Nephron (organoid): ENCODE measurements around the gene NEURL4.
A peak's percentile ranks its signal among the peaks of the same experiment; 100 is the strongest.

ENCODE experiments used
- H3K27ac Mint-ChIP-seq, 3 experiments: 2 replicates each; pipeline ENCODE4 v1.8.0; 2020; ENCODE audit warnings: mixed read lengths in 3 of 3, mild to moderate bottlenecking in 2 of 3, moderate library complexity in 1 of 3
- H3K27me3 Mint-ChIP-seq: 2 replicates; pipeline ENCODE4 v1.8.0; 2021; ENCODE audit warnings: low read depth, mild to moderate bottlenecking, moderate library complexity, mixed read lengths
- H3K36me3 Mint-ChIP-seq: 2 replicates; pipeline ENCODE4 v1.8.0; 2020; ENCODE audit warnings: low read depth, mixed read lengths
- H3K4me1 Mint-ChIP-seq: 2 replicates; pipeline ENCODE4 v1.8.0; 2020; ENCODE audit warnings: mixed read lengths
- H3K4me3 Mint-ChIP-seq, 3 experiments: 2 replicates each; pipeline ENCODE4 v1.8.0; 2020; ENCODE audit warnings: mild to moderate bottlenecking in 3 of 3, mixed read lengths in 3 of 3, moderate library complexity in 2 of 3
- H3K9me3 Mint-ChIP-seq: 2 replicates; pipeline ENCODE4 v1.8.0; 2020; ENCODE audit warnings: mixed read lengths
- CTCF ChIP-seq, 3 experiments: fragments of 200-600 bp; sonication (generic); IDR thresholded peaks; one replicate each; pipeline ENCODE4 v1.5.0; 2021; ENCODE audit warnings: antibody characterized with exemption in 3 of 3; ENCODE audit not compliant: unreplicated experiment in 3 of 3

Gene NEURL4

GRCh38 chr17:7281953-7282751, 47.0 kb downstream of the NEURL4 start:
- Mint-ChIP-seq H3K9me3 (no peaks in the 10 kb centered on the region), H3K4me1 (peaks cover 16% of the 10 kb centered on the region)
- TF ChIP-seq CTCF (IDR thresholded peaks at IDR 0.05; ENCODE audit: unreplicated experiment in 3 of 3): no peak

GRCh38 chr17:7281074-7281952, 47.8 kb downstream of the NEURL4 start, which contains the start of gene SLC2A4:
Gene SLC2A4 (plus strand): TSS chr17:7281718. CDS start chr17:7281935, 217 bp downstream.
- H3K4me3 Mint-ChIP-seq: peak within 1 kb of the TSS; percentile 86 to 87 (median 86)
- H3K36me3 Mint-ChIP-seq: peaks cover 2% of the 10 kb centered on the region
- H3K9me3 Mint-ChIP-seq: no peaks in the 10 kb centered on the region
- peaks cover 16% of the 10 kb centered on the region for H3K4me1 Mint-ChIP-seq
- no peak for TF ChIP-seq CTCF (IDR thresholded peaks at IDR 0.05; ENCODE audit: unreplicated experiment in 3 of 3)
- peak within 1 kb of the TSS in 2 of 3 experiments; percentile 47 to 76 for H3K27ac Mint-ChIP-seq
- H3K27me3 Mint-ChIP-seq: peaks cover 20% of the 10 kb centered on the region

More at GRCh38 chr17:7281953-7282751, 47.0 kb downstream of the NEURL4 start:
- Mint-ChIP-seq H3K27ac (no peak overlapping the region), H3K27me3 (peaks cover 26% of the 10 kb centered on the region), H3K4me3 (peak overlapping the region; percentile 86 to 87 (median 86)), H3K36me3 (peaks cover 3% of the 10 kb centered on the region)

- peak overlapping the region in 2 of 3 experiments; percentile 47 to 61 for H3K27ac Mint-ChIP-seq
Measured at GRCh38 chr17:7280519-7281073, 48.5 kb downstream of the NEURL4 start.

GRCh38 chr17:7279448-7279847, 49.7 kb downstream of the NEURL4 start:
- no peak overlapping the region for H3K4me3 Mint-ChIP-seq
- no peaks in the 10 kb centered on the region for H3K9me3 Mint-ChIP-seq
- peaks cover 21% of the 10 kb centered on the region for H3K27me3 Mint-ChIP-seq
- H3K27ac Mint-ChIP-seq: no peak overlapping the region
- TF ChIP-seq CTCF (IDR thresholded peaks at IDR 0.05; ENCODE audit: unreplicated experiment in 3 of 3): no peak
- peaks cover 16% of the 10 kb centered on the region for H3K4me1 Mint-ChIP-seq
- H3K36me3 Mint-ChIP-seq: no peaks in the 10 kb centered on the region

More at GRCh38 chr17:7280519-7281073, 48.5 kb downstream of the NEURL4 start:
- Mint-ChIP-seq H3K4me1 (peaks cover 16% of the 10 kb centered on the region), H3K9me3 (no peaks in the 10 kb centered on the region), H3K27me3 (peaks cover 19% of the 10 kb centered on the region), H3K4me3 (peak overlapping the region; percentile 86 to 87 (median 86)), H3K36me3 (no peaks in the 10 kb centered on the region)
- TF ChIP-seq CTCF (IDR thresholded peaks at IDR 0.05; ENCODE audit: unreplicated experiment in 3 of 3): peak; percentile 81 to 86 (median 82)

GRCh38 chr17:7266784-7267183, 62.4 kb downstream of the NEURL4 start:
- Mint-ChIP-seq H3K36me3 (no peaks in the 10 kb centered on the region), H3K27ac (no peak overlapping the region), H3K4me1 (peaks cover 11% of the 10 kb centered on the region), H3K9me3 (no peaks in the 10 kb centered on the region), H3K27me3 (peaks cover 63% of the 10 kb centered on the region), H3K4me3 (no peak overlapping the region)
- no peak for TF ChIP-seq CTCF (IDR thresholded peaks at IDR 0.05; ENCODE audit: unreplicated experiment in 3 of 3)
